B cell (primary cell): ENCODE results near the gene CACNA2D1. TPM values are rescaled to one million over a fixed set of nuclear protein-coding genes. Genes with fewer than 3 reads are reported as not detected.

Experiments
- ATAC-seq: fragments of 200-7000 bp; cut with Tn5 transposase; one replicate; pipeline ENCODE4 v1.10.0; 2021; ENCODE audit warnings: low read depth, mild to moderate bottlenecking, moderate number of reproducible peaks, moderate library complexity
- CTCF ChIA-PET: fragments of 350-600 bp; sonication (Branson Sonifier 250); formaldehyde crosslinking; loops from one replicate; lab custom pipeline; 2021; ENCODE audit warnings: antibody characterized with exemption, inconsistent platforms; lab: Charles Lee
- POLR2A ChIA-PET: fragments of 350-600 bp; sonication (Branson Sonifier 250); formaldehyde crosslinking; loops from one replicate; lab custom pipeline; 2021; ENCODE audit warnings: antibody characterized with exemption; lab: Charles Lee
- DNase-seq: peaks from one replicate; pipeline ENCODE4 v3.0.0; 2013
- H2AFZ ChIP-seq: 2 replicates; pipeline ENCODE4 v1.6.1; 2012; ENCODE audit warnings: mild to moderate bottlenecking, low read depth, low read length; ENCODE audit not compliant: insufficient read depth, poor library complexity, severe bottlenecking
- H3K27ac ChIP-seq, 2 donors: 1 replicate in 1 of 2; 2 replicates in 1 of 2; pipeline ENCODE4 v1.5.1; 2012 to 2013; ENCODE audit warnings: low read length in 2 of 2, mild to moderate bottlenecking in 2 of 2, moderate library complexity in 1 of 2
- H3K27me3 ChIP-seq, 4 experiments: fragments of 200-600 bp in 1 of 4; sonication (generic) in 1 of 4; replicated peaks in 1 of 4; 1 replicate in 2 of 4; 2 replicates in 2 of 4; pipeline versions ENCODE4 v1.6.1 to v1.7.0; 2013 to 2016; ENCODE audit warnings: low read length in 3 of 4, mild to moderate bottlenecking in 2 of 4, mixed read lengths in 1 of 4, moderate library complexity in 1 of 4; ENCODE audit not compliant: insufficient read depth in 4 of 4, control insufficient read depth in 3 of 4; ENCODE audit errors: control extremely low read depth in 1 of 4
- H3K36me3 ChIP-seq, 2 experiments: replicated peaks in 1 of 2; 1 replicate in 1 of 2; 2 replicates in 1 of 2; pipeline versions ENCODE4 v1.6.1 to v1.7.1; 2013; ENCODE audit warnings: low read length in 1 of 2; ENCODE audit not compliant: insufficient read depth in 2 of 2, control insufficient read depth in 1 of 2; ENCODE audit errors: control extremely low read depth in 1 of 2, extremely low read depth in 1 of 2
- H3K4me1 ChIP-seq, 2 donors: fragments of 200-600 bp in 1 of 2; sonication (generic) in 1 of 2; 1 replicate in 1 of 2; 2 replicates in 1 of 2; pipeline versions ENCODE4 v1.5.1 to v1.6.1; 2013 to 2017; ENCODE audit warnings: low read length in 2 of 2; ENCODE audit not compliant: control insufficient read depth in 2 of 2, insufficient read depth in 2 of 2
- H3K4me2 ChIP-seq: replicated peaks from 2 replicates; pipeline ENCODE3; 2012; ENCODE audit warnings: mild to moderate bottlenecking, low read depth, low read length; ENCODE audit not compliant: poor library complexity, severe bottlenecking
- H3K4me3 ChIP-seq, 5 experiments: fragments of 200-600 bp in 1 of 5; sonication (generic) in 1 of 5; 1 replicate in 3 of 5; 2 replicates in 2 of 5; pipeline versions ENCODE4 v1.5.1 to v1.7.0; 2011 to 2016; ENCODE audit warnings: low read length in 4 of 5, mild to moderate bottlenecking in 4 of 5, low read depth in 2 of 5, control low read depth in 1 of 5, moderate library complexity in 1 of 5; ENCODE audit not compliant: insufficient read depth in 1 of 5; ENCODE audit errors: control extremely low read depth in 1 of 5, extremely low read depth in 1 of 5
- H3K79me2 ChIP-seq: fragments of 200-600 bp; sonication (generic); one replicate; pipeline ENCODE4 v1.6.0; 2016; ENCODE audit warnings: low read length; ENCODE audit not compliant: control insufficient read depth, insufficient read depth
- H3K9ac ChIP-seq: fragments of 200-600 bp; sonication (generic); 2 replicates; pipeline ENCODE4 v1.6.1; 2017; ENCODE audit warnings: mild to moderate bottlenecking, low read length, moderate library complexity
- H3K9me3 ChIP-seq, 3 donors: one replicate each; pipeline versions ENCODE4 v1.6.1 to v1.7.1; 2013; ENCODE audit warnings: low read length in 2 of 3; ENCODE audit not compliant: control insufficient read depth in 2 of 3, insufficient read depth in 1 of 3; ENCODE audit errors: control extremely low read depth in 1 of 3
- H4K20me1 ChIP-seq: 2 replicates; pipeline ENCODE4 v1.6.0; 2012; ENCODE audit warnings: mild to moderate bottlenecking, low read length; ENCODE audit not compliant: insufficient read depth, control insufficient read depth, poor library complexity, severe bottlenecking
- H3K27ac Mint-ChIP-seq: one replicate; pipeline ENCODE4 v1.8.0; 2021; ENCODE audit warnings: mixed read lengths
- H3K27me3 Mint-ChIP-seq: one replicate; pipeline ENCODE4 v1.8.0; 2021; ENCODE audit warnings: mixed read lengths
- H3K4me1 Mint-ChIP-seq: one replicate; pipeline ENCODE4 v1.8.0; 2021; ENCODE audit warnings: mixed read lengths
- H3K4me3 Mint-ChIP-seq: one replicate; pipeline ENCODE4 v1.8.0; 2021; ENCODE audit warnings: mixed read lengths
- H3K9me3 Mint-ChIP-seq: one replicate; pipeline ENCODE4 v1.8.0; 2022; ENCODE audit warnings: mixed read lengths; ENCODE audit not compliant: insufficient read depth
- EZH2 ChIP-seq: IDR thresholded peaks from 2 replicates; pipeline ENCODE4 v1.6.1; 2012; ENCODE audit warnings: borderline replicate concordance, low read depth, mild to moderate bottlenecking, moderate library complexity, low read length; ENCODE audit not compliant: insufficient read depth, poor library complexity, severe bottlenecking
- WGBS: methylation state at CpG from one replicate; pipeline ENCODE4 v1.1.5; 2013; ENCODE audit warnings: missing lambda C conversion rate; ENCODE audit not compliant: insufficient coverage; 5-methylcytosine and 5-hydroxymethylcytosine counted together
- intact Hi-C: fragments of 100-400 bp; cut with micrococcal nuclease; formaldehyde crosslinking; loops from one replicate; pipeline ENCODE4 v1.10.0; 2022
- polyA plus RNA-seq: library from polyadenylated mRNA; depleted of rRNA; stranded (reverse); fragments of >200 nt; gene quantifications from 2 replicates; pipeline ENCODE4 v1.2.3, GENCODE V29; 2012
- total RNA-seq, 2 donors: library from RNA; stranded (reverse); fragments of 120-200 nt in 1 of 2; gene quantifications; 1 replicate in 1 of 2; 2 replicates in 1 of 2; pipeline versions ENCODE4 v1.2.3 to v1.2.4, GENCODE V29; 2013 to 2022
- TF ChIP-seq, protein P1 (sequence below): fragments of 200-600 bp; IDR thresholded peaks from one replicate; pipeline ENCODE4 v1.8.0; 2022; ENCODE audit warnings: antibody characterized with exemption, mild to moderate bottlenecking

Gene CACNA2D1
- total and polyA plus RNA-seq, 2 donors (not counting 1 experiment from before 2014, with no cell fraction given) = not detected

DNA sequence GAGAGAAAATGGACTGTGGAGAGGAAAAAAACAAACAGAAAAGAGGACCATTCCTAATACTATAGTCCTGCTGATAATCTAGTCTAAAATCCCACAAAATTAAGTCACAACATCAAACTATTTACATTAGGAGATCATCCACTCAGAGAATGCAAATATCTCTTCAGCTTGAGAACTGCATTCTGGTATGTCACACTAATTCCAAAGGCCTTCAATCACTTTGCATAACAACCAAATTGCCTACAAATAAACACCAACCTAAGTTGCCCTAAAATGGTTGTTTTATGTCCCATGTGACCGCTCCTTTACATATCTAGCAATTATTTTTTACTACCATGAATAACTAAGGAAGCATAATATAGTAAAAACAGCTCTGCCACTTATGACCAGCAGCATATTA, 264.3 kb downstream of the CACNA2D1 start:
- H3K27me3 ChIP-seq = no peaks in the 10 kb centered on the region
- Mint-ChIP-seq H3K27me3 (no peaks in the 10 kb centered on the region), H3K4me1 (no peaks in the 10 kb centered on the region), H3K9me3 (no peaks in the 10 kb centered on the region), H3K4me3 (no peak overlapping the region), H3K27ac (no peak overlapping the region)
- CTCF ChIA-PET = no interaction called here
- no CpG with 5 or more reads among the region's 1 CpG for WGBS
- H3K9ac ChIP-seq = no peak overlapping the region
- no peak overlapping the region for H3K4me2 ChIP-seq
- H3K27ac ChIP-seq = no peak overlapping the region
- H4K20me1 ChIP-seq = no peaks in the 10 kb centered on the region
- POLR2A ChIA-PET = no interaction called here
- DNase-seq (no peak), ATAC-seq (no peak)
- no peaks in the 10 kb centered on the region for H3K36me3 ChIP-seq
- no peak overlapping the region for H2AFZ ChIP-seq
- intact Hi-C loops = no loop called here
- H3K9me3 ChIP-seq = peaks cover 0 to 3% (median 0%) of the 10 kb centered on the region in 3 donors
- H3K4me1 ChIP-seq = no peaks in the 10 kb centered on the region
- no peak for TF ChIP-seq EZH2
- TF ChIP-seq, protein P1, sequence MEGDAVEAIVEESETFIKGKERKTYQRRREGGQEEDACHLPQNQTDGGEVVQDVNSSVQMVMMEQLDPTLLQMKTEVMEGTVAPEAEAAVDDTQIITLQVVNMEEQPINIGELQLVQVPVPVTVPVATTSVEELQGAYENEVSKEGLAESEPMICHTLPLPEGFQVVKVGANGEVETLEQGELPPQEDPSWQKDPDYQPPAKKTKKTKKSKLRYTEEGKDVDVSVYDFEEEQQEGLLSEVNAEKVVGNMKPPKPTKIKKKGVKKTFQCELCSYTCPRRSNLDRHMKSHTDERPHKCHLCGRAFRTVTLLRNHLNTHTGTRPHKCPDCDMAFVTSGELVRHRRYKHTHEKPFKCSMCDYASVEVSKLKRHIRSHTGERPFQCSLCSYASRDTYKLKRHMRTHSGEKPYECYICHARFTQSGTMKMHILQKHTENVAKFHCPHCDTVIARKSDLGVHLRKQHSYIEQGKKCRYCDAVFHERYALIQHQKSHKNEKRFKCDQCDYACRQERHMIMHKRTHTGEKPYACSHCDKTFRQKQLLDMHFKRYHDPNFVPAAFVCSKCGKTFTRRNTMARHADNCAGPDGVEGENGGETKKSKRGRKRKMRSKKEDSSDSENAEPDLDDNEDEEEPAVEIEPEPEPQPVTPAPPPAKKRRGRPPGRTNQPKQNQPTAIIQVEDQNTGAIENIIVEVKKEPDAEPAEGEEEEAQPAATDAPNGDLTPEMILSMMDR = no peak
- no peak overlapping the region for H3K4me3 ChIP-seq
- no peaks in the 10 kb centered on the region for H3K79me2 ChIP-seq

DNA sequence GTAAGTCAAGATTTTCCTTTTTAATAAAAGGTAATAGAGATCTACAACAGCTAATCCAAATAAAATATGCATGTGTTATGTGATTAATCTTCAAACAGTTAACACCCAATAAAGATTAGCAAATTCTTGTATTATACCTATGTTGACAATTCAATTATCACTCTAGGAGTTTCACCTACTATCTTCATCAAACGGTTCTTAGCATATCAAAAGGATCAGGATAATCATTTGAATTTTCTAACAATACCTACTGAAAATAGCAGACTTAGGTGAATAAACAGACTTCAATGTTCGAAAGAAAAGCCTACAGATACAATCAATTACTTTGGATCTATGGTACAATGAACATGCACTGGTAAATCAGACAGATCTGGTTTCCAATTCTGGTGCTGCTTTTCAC, 268.3 kb downstream of the CACNA2D1 start:
- ChIA-PET CTCF (no interaction called here), POLR2A (no interaction called here)
- Mint-ChIP-seq H3K27ac (no peak overlapping the region), H3K9me3 (no peaks in the 10 kb centered on the region), H3K4me1 (no peaks in the 10 kb centered on the region), H3K27me3 (no peaks in the 10 kb centered on the region), H3K4me3 (no peak overlapping the region)
- no peaks in the 10 kb centered on the region for H3K9me3 ChIP-seq
- no CpG with 5 or more reads among the region's 2 CpGs for WGBS
- H3K79me2 ChIP-seq = no peaks in the 10 kb centered on the region
- H3K4me3 ChIP-seq = no peak overlapping the region
- H3K9ac ChIP-seq = no peak overlapping the region
- intact Hi-C loops = no loop called here
- H3K4me1 ChIP-seq = no peaks in the 10 kb centered on the region
- no peaks in the 10 kb centered on the region for H3K36me3 ChIP-seq
- TF ChIP-seq EZH2 = no peak
- TF ChIP-seq, protein P1 = no peak
- no peak overlapping the region for H2AFZ ChIP-seq
- DNase-seq = no peak
- H3K27me3 ChIP-seq = no peaks in the 10 kb centered on the region
- no peak for ATAC-seq
- no peaks in the 10 kb centered on the region for H4K20me1 ChIP-seq
- no peak overlapping the region for H3K27ac ChIP-seq
- no peak overlapping the region for H3K4me2 ChIP-seq
